Keratinocyte (primary cell): ENCODE data around the gene PPID.

ENCODE experiments used
- EZH2 ChIP-seq: IDR thresholded peaks from one replicate; pipeline ENCODE4 v1.6.1; 2012; ENCODE audit warnings: inconsistent platforms, mild to moderate bottlenecking, low read length, moderate library complexity
- TF ChIP-seq, protein P1 (sequence below), 3 experiments: IDR thresholded peaks in 1 of 3; conservative IDR thresholded peaks in 1 of 3; optimal IDR thresholded peaks in 1 of 3; 2 replicates in 2 of 3; 3 replicates in 1 of 3; pipeline versions ENCODE3 to v1.5.1; 2011; ENCODE audit warnings: low read length in 3 of 3, mild to moderate bottlenecking in 3 of 3, moderate library complexity in 2 of 3, control low read depth in 1 of 3, inconsistent platforms in 1 of 3; ENCODE audit not compliant: insufficient read depth in 2 of 3; ENCODE audit errors: extremely low read depth in 1 of 3

- TF ChIP-seq, protein P1, sequence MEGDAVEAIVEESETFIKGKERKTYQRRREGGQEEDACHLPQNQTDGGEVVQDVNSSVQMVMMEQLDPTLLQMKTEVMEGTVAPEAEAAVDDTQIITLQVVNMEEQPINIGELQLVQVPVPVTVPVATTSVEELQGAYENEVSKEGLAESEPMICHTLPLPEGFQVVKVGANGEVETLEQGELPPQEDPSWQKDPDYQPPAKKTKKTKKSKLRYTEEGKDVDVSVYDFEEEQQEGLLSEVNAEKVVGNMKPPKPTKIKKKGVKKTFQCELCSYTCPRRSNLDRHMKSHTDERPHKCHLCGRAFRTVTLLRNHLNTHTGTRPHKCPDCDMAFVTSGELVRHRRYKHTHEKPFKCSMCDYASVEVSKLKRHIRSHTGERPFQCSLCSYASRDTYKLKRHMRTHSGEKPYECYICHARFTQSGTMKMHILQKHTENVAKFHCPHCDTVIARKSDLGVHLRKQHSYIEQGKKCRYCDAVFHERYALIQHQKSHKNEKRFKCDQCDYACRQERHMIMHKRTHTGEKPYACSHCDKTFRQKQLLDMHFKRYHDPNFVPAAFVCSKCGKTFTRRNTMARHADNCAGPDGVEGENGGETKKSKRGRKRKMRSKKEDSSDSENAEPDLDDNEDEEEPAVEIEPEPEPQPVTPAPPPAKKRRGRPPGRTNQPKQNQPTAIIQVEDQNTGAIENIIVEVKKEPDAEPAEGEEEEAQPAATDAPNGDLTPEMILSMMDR (optimal IDR thresholded peaks at IDR 0.05 in 1 of 3, IDR thresholded peaks at IDR 0.05 in 1 of 3, conservative IDR thresholded peaks at IDR 0.05 in 1 of 3; ENCODE audit: extremely low read depth in 1 of 3, insufficient read depth in 2 of 3, low read length in 3 of 3), result no peak
- no peak for TF ChIP-seq EZH2
Observed at GRCh38 chr4:158768555-158769174, 45.5 kb upstream of the PPID start, which contains the start of gene FNIP2.
